GM19397 (cell line): ENCODE measurements around the gene KANK3.

Source experiments
- ATAC-seq: cut with Tn5 transposase; IDR thresholded peaks from one replicate; pipeline ENCODE4 v1.9.1; 2021; ENCODE audit warnings: mild to moderate bottlenecking, moderate library complexity; ENCODE audit not compliant: unreplicated experiment

Gene KANK3

DNA sequence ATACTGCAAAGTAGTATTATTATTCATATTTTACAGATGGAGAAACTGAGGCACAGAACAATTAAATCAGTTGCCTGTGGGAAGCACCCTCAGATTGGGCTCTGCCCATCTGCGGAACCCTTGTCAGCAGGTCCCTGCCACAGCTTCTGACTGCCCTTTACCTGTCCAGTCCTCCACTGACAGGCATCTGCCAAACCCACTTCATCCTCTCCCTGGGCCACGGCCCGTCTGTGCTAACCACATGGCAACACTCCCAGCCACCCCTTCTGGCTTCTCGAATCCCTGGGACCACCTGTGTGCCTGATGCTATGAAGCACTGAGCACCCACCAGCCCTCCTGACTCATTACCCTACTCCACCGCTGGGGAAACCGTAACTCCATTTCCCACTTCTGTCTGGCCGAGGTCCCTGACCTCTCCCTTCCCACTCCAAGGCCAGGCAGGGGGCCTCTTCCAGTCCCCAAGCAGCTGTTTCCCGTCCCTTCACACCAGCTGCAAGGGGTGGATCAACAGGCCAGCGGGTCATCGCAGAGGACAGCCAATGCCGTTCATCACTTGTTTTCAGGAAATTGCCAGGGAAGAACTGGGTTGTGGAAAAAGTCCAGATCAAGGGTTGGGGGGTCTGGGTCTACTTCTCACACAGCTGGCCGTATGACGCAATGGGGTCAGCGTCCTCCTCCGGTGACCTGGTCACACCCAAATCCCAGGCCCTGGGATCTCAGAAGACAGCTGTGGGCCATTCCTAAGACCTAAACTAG, 2.5 kb downstream of the KANK3 start:
- no peak for ATAC-seq

DNA sequence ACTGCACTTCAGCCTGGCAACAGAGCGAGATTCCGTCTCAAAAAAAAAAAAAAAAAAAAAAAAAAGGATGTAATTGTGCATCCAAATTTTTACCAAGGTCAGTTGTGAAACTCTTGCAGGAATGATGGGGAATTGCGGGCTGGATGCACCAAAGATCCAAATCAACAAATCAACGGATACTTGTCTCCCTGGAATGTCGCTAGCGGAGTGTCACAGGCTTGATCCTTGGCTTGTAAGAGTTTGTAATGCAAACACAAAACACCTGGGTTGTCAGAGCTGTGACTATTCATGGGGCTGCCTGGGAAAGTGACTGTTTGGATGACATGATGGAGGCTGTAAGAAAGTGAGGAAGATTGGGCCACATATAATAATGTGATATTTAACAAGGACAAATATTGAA, 4.2 kb downstream of the KANK3 start:
- no peak for ATAC-seq

DNA sequence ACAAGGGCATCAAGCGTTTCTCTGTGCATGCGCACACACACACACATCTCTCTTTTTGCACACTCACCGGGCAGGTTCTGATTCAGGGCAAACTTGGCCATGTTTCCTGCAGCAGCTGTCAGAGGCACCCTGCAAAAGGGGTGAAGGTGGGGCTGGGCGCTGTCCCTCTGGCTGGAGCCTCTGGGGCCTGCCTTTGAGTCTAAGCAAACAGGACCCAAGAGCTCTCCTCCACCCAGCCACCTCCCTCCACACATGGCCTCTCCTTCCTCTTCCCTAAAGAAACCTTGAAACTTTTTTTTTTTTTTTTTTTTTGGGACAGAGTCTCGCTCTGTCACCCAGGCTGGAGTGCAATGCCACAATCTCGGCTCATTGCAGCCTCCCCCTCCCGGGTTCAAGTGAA, 5.3 kb downstream of the KANK3 start:
- no peak for ATAC-seq

- no peak for ATAC-seq
Observed at GRCh38 chr19:8336660-8337059, 6.4 kb downstream of the KANK3 start.

DNA sequence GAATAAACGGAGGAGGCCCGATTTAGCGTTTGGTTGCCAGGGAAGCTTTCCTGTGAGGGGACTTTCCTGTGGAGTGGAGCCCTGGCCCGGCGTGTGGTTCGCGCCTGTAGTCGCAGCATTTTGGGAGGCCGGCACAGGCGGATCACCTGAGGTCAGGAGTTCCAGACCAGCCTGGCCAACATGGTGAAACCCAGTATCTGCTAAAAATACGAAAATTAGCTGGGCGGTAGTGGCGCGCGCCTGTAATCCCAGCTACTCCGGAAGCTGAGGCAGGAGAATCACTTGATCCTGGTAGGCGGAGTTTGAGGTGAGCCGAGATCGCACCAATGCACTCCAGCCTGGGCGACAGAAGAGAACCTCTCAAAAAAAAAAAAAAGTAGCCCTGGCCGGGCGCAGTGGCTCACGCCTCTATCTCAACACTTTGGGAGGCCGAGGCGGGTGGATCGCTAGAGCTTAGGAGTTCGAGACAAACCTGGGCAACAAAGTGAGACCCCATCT, 6.9 kb downstream of the KANK3 start:
- ATAC-seq, result no peak

DNA sequence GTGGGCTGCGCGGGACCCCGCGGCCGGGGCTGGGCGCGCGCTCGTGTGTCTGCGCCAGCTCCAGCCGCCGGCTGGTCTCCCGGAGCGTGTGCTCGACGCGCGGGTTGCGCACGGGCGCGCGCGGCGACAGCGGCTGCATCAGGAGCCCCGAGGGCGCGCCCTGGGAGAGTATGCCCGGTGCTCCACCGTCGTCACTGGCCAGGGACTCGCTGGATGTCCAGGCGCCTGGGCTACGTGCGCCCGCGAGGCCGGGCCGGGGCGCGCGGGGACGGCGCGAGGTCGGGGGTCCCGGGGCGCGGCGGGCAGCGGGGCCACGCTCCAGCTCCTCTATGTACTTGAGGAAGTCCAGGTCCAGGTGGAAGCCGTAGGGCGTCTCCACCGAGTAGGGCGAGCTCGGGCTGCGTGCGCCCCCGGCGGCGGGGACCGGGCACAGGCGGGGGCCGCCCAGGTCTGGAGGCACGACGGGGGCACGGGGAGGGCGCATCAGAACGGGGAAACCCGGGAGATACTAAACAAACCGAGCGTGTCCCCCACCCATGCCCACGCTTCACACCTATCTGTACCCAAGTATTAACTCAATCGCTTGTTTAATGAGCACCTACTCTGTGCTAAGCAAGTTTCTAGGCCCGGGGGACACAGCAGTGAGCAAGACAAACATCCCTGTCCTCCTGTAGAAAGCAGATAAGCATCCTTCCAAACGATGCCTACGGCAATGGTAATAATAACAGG, 7.6 kb downstream of the KANK3 start:
- no peak for ATAC-seq

- ATAC-seq, result no peak
Observed at GRCh38 chr19:8334458-8335342, 8.4 kb downstream of the KANK3 start.

DNA sequence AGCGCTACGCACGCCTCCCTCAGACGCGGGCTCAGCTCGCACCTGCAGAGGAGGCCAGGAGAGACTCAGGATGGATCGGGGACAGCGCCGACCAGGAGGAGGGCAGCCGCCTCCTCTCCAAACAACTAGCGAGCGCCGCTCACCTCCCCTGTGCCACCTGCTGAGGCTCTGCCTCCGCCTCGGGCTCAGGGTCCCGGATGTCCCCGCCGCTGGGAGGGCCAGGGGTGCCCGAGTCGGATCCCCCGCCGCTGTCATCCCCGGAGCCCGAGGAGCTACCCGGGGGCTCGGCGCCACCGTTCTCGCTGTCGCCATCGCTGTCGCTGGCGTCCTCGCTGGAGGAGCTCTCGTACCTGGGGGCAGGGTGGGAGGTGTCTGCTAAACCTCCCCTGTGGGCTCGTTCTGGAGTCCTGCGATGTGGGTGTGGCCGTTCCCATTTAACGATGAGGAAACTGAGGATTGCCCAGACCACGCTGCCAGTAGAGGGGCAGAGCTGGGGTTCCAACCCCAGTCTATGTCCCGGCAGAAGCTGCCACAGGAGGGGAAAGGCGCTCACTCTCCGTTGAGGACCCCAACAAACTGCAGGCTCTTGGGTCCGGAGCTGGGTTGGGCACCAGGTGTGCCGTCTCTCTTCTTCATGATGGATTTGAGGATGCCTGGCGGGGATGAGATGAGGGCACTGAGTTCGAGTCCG, 9.2 kb downstream of the KANK3 start:
- no peak for ATAC-seq

- ATAC-seq, result no peak
Observed at GRCh38 chr19:8332976-8333766, 9.9 kb downstream of the KANK3 start.

GRCh38 chr19:8331263-8331845, 11.7 kb downstream of the KANK3 start:
- ATAC-seq, result no peak

- ATAC-seq, result no peak
Observed at GRCh38 chr19:8329996-8330395, 13.1 kb downstream of the KANK3 start.

- no peak for ATAC-seq
Observed at GRCh38 chr19:8325454-8325853, 17.6 kb downstream of the KANK3 start.

- no peak for ATAC-seq
Observed at GRCh38 chr19:8324186-8325050, 18.6 kb downstream of the KANK3 start.

DNA sequence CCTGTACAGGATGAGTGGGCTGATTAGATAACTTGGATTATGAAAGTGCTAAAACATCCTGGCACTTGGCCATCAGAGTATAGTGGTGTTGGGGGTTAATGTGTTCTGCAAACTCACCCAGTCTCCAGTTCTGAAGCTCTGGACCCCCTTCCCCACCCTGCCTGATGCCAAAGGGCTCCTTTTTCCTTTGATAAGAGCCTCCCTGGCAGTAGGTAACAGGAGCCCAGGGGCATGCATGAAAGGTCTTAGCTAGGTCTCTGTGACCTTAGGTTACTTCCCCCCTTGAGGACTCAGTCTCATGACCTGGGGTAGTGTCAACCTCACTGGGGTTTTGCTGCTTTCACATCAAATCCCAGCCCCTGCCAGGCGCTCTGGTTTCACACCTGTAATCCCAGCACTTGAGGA, 19.3 kb downstream of the KANK3 start:
- no peak for ATAC-seq

DNA sequence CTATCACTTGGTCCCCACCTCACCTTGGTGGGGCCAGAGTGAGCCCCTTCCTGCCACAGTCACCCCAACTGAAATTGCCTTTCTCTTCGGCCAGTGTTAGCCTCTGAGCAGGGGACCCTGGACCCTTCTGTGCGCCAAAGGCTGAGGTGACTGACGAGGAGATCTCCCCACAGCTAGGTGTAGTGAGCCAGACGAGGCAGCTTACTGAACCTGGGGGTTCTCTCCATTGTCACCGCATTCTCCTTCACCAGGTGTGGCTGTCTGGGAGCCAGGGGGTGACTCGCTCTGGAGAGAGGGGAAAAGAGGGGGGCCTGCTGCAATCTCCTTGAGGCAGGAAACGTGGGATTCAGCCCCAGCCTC, 20.4 kb downstream of the KANK3 start:
- no peak for ATAC-seq

GRCh38 chr19:8321986-8322637, 20.9 kb downstream of the KANK3 start:
- ATAC-seq, result no peak

GRCh38 chr19:8321067-8321985, 21.7 kb downstream of the KANK3 start, which contains the start of the genes NDUFA7 and RPS28:
NDUFA7 (minus strand) TSS chr19:8321375; CDS start chr19:8321358, 17 bp downstream.
RPS28 (plus strand) TSS chr19:8321496; CDS start chr19:8321531, 35 bp downstream.
- ATAC-seq, result peak; percentile 90
